GM18499 (cell line): ENCODE measurements around the gene CBLB.

Experiments
- ATAC-seq: cut with Tn5 transposase; IDR thresholded peaks from one replicate; pipeline ENCODE4 v1.9.1; 2021; ENCODE audit warnings: moderate number of reproducible peaks; ENCODE audit not compliant: insufficient read depth, unreplicated experiment

Gene CBLB

GRCh38 chr3:105876780-105877327 is 8.0 kb upstream of the CBLB start:
- ATAC-seq, result peak; percentile 50

DNA sequence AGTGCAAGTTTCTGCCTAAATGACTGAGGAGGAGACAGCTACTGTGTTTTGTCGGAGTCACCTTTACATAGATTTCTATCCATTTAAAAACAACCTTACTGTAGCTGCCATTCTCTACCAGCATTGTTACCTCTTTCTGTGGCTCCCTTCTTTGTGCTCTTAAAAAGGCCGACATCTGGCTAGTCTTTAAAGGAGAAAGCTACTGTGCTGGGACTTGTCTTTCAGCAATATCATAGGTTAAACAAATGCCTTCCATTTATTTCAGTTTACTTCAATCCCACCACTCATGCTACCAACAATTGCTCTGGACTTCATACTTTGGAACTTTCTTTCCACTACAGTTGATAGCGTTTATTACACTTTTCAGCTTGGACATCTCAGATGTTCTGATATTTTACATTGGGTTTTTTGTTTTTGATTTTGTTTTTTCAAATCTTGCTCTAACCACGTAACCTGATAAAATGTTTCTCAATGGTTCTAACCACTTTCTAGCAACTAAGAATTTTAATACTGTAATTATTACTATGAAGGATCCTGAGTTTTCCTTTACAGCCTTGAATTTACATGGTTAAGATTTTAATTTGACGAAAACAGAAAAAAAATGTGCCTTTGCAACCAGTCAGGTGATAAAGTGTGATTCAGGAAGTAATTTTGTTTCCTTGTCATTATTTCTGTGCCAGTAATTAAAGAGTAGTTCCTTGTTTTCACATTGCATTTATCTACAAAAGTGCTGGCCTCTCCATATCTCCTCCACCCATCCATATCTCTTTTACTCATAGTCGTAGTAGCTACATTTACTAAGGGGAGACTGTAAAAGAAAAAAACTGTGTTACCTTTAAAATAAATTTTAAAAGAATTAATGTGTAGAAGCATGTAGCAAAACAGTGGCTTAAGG is 1.3 kb upstream of the CBLB start:
- no peak for ATAC-seq

GRCh38 chr3:105869531-105869833 is 670 bp upstream of the CBLB start:
- ATAC-seq, result no peak

DNA sequence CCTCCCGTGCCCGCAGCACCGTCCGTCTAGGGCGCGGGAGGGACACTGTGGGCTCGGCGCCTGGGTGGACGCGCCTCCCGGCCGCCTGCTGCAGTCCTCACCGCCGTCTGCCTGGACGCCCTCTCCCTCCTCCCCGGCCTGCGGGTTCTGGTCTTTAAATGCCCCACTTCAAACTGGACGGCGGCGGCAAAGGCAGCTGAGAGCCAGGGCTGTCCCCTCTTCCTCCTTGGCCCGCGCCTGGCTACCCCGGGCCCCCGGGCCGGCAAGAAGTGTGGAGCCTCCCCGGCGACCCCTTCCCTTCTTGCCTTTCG is 426 bp downstream of the CBLB start:
- no peak for ATAC-seq

GRCh38 chr3:105867712-105868430 is 941 bp downstream of the CBLB start:
- ATAC-seq, result no peak

GRCh38 chr3:105866656-105867653 is 1.9 kb downstream of the CBLB start:
- no peak for ATAC-seq

DNA sequence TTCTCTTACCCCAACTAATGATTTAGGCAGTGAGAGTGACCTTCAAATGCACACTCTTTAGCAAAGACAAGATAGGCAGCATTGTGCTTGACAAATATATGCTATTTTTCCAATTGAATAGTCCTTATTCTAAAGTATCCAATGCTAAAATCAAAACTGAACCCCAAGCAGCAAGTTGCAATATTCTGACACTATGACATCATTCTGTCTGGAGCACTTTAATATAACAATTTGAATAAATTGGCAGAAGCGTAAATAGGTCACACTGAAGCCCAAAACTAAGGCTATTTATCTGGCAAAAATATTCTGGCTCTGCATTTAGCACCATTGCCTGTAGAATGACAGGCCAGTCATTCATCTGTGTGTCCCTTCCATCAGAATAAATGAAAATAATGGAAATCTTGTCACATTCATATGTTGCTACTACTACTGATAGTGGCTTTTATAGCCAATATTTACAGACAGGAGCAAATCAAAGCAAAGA is 2.9 kb downstream of the CBLB start:
- ATAC-seq, result no peak

GRCh38 chr3:105865016-105865623 is 3.7 kb downstream of the CBLB start:
- no peak for ATAC-seq

DNA sequence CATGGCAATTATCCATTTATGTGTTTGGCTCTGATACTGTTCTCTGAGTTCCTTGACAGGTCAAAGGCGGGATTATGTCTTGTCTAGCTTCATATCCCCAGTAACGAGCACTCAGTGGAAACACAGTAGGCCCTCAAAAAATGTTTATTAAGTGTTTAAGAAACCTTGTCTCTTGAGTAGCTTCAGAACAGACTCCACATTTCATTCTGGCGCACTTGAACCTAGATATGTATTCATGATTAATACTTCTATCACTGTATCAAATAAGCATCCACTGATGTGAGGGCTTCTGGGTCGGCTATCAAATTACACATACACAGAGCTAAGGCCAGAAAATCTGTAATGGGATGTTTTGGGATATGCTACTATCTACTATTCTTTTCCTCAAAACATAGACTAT is 4.6 kb downstream of the CBLB start:
- ATAC-seq, result no peak

DNA sequence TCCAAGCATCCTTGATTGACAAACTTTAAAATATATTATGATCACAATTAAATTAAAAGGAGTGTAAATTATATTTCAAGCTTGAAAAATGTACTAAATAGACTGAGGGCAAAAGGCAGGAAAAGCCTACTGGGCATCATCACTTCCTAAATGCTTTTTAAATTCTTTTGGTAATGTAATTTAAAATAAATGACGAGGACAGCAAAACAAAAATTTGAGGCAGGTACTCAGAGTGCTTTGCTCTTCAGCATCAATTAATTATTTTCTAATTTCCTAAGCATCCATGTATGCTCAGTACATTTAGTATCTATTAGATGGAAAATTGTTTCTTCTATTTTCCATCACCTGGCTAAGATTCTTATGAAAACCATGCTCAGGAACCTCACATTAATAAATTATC is 5.2 kb downstream of the CBLB start:
- ATAC-seq, result no peak

GRCh38 chr3:105862217-105862616 is 6.6 kb downstream of the CBLB start:
- peak; percentile 71 for ATAC-seq

- ATAC-seq, result no peak
Measured at GRCh38 chr3:105860641-105861040, 8.2 kb downstream of the CBLB start.

- ATAC-seq, result no peak
Measured at GRCh38 chr3:105858017-105858416, 10.8 kb downstream of the CBLB start.

GRCh38 chr3:105857601-105858000 is 11.2 kb downstream of the CBLB start:
- ATAC-seq, result no peak

DNA sequence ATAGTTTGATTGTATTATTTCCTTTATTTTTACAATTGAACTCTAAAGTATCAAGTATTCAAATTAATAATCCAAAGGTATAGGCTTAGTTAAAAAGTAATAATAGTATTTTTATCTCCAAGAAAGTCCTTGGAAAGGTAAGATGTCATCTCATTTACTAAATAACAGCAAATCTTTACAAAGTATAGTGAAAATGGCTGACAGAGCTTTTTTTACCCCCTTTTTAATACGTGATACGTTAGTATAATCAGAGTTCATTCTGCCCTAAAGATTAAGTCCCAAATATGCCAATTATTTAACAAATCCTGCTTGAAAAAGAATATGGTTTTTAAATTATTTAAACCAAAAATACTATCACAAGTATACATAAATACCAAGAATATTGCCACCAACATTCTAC is 12.2 kb downstream of the CBLB start:
- ATAC-seq, result no peak

DNA sequence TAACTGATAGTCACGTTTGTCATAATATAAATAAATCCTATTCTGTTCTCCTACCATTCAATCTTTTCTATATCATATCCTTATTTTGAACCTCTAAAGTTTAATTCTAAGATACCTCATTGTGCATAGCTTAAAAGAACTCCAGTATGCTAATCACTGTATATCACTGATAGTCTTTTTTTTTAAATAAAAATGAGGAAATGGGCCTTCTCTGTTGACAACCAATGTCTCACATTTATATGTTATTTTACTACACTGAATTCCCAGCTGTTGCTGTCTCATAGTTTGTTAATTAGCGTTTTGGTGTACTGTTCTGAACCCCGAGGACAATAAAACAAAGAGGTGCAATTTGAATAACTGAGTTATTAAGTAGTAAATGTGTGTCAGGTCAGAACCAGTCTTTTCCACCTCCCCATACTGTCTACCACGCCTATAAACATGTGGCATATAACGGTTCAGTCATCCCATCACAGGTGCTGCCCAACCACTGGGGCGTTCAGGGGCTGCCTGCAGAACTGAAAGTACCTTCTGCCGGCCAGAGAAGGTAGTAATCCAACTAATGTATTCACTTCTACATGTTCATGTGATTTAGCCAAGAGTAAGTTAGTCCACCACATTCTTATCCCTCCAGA is 14.9 kb downstream of the CBLB start:
- peak; percentile 88 for ATAC-seq

DNA sequence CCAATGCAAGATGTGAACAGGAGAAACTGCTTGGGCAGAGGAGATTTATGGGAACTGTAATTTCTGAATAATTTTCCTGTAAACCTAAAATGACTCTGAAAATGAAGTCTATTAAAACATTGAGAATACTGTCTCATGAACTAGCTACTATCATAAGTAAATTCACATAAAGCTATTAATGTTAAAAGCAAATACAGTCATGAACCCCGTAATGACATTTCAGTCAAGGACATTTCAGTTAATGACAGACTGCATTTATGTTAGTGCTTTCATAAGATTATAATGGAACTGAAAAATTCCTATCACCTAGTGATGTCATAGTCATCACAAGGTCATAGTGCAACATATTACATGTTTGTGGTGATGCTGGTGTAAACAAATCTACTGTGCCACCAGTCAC is 17.2 kb downstream of the CBLB start:
- ATAC-seq, result no peak

- ATAC-seq, result no peak
Measured at GRCh38 chr3:105851176-105851575, 17.6 kb downstream of the CBLB start.

DNA sequence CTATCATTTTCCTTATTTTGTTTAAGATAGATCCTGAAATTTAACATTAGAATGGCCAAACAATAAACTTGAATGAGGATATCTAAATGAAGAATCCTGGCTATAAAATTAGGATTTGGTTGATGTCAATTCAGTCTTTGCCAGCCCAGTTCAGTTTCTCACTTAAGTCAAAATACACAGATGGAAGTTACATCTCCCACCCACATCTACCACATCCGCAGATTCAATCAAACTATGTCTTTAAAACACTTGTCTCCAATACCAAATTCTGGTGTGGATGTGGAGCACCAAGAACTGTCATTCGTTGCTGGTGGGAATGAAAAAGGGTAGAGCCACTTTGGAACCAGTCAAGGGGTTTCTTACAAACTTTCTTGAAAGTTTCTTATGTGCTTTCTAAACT is 18.2 kb downstream of the CBLB start:
- no peak for ATAC-seq

GRCh38 chr3:105848821-105849220 is 20.0 kb downstream of the CBLB start:
- ATAC-seq, result no peak
